Astrocyte (in vitro differentiated cells and primary cell): ENCODE results near the gene CIBAR2.

Experiments
- CTCF ChIP-seq: IDR thresholded peaks from 2 replicates; pipeline ENCODE4 v1.5.1; 2011; ENCODE audit warnings: low read depth, mild to moderate bottlenecking, inconsistent platforms, low read length, moderate library complexity; ENCODE audit not compliant: insufficient read depth
- EZH2 ChIP-seq: IDR thresholded peaks from 2 replicates; pipeline ENCODE4 v1.6.1; 2012; ENCODE audit warnings: mild to moderate bottlenecking, low read length, inconsistent platforms; ENCODE audit not compliant: insufficient read depth

- no peak for TF ChIP-seq CTCF
- no peak for TF ChIP-seq EZH2
Measured at GRCh38 chr16:85096921-85097320, 15.4 kb downstream of the CIBAR2 start.
